B cell (primary cell): ENCODE results near the gene PCTP. TPM values are rescaled to one million over a fixed set of nuclear protein-coding genes. Genes with fewer than 3 reads are reported as not detected.

Experiments used
- ATAC-seq: fragments of 200-7000 bp; cut with Tn5 transposase; one replicate; pipeline ENCODE4 v1.10.0; 2021; ENCODE audit warnings: low read depth, mild to moderate bottlenecking, moderate number of reproducible peaks, moderate library complexity
- CTCF ChIA-PET: fragments of 350-600 bp; sonication (Branson Sonifier 250); formaldehyde crosslinking; loops from one replicate; lab custom pipeline; 2021; ENCODE audit warnings: antibody characterized with exemption, inconsistent platforms; lab: Charles Lee
- POLR2A ChIA-PET: fragments of 350-600 bp; sonication (Branson Sonifier 250); formaldehyde crosslinking; loops from one replicate; lab custom pipeline; 2021; ENCODE audit warnings: antibody characterized with exemption; lab: Charles Lee
- DNase-seq: peaks from one replicate; pipeline ENCODE4 v3.0.0; 2013
- H2AFZ ChIP-seq: 2 replicates; pipeline ENCODE4 v1.6.1; 2012; ENCODE audit warnings: mild to moderate bottlenecking, low read depth, low read length; ENCODE audit not compliant: insufficient read depth, poor library complexity, severe bottlenecking
- H3K27ac ChIP-seq, 2 donors: 1 replicate in 1 of 2; 2 replicates in 1 of 2; pipeline ENCODE4 v1.5.1; 2012 to 2013; ENCODE audit warnings: low read length in 2 of 2, mild to moderate bottlenecking in 2 of 2, moderate library complexity in 1 of 2
- H3K27me3 ChIP-seq, 4 experiments: fragments of 200-600 bp in 1 of 4; sonication (generic) in 1 of 4; replicated peaks in 1 of 4; 1 replicate in 2 of 4; 2 replicates in 2 of 4; pipeline versions ENCODE4 v1.6.1 to v1.7.0; 2013 to 2016; ENCODE audit warnings: low read length in 3 of 4, mild to moderate bottlenecking in 2 of 4, mixed read lengths in 1 of 4, moderate library complexity in 1 of 4; ENCODE audit not compliant: insufficient read depth in 4 of 4, control insufficient read depth in 3 of 4; ENCODE audit errors: control extremely low read depth in 1 of 4
- H3K36me3 ChIP-seq, 2 experiments: replicated peaks in 1 of 2; 1 replicate in 1 of 2; 2 replicates in 1 of 2; pipeline versions ENCODE4 v1.6.1 to v1.7.1; 2013; ENCODE audit warnings: low read length in 1 of 2; ENCODE audit not compliant: insufficient read depth in 2 of 2, control insufficient read depth in 1 of 2; ENCODE audit errors: control extremely low read depth in 1 of 2, extremely low read depth in 1 of 2
- H3K4me1 ChIP-seq, 2 donors: fragments of 200-600 bp in 1 of 2; sonication (generic) in 1 of 2; 1 replicate in 1 of 2; 2 replicates in 1 of 2; pipeline versions ENCODE4 v1.5.1 to v1.6.1; 2013 to 2017; ENCODE audit warnings: low read length in 2 of 2; ENCODE audit not compliant: control insufficient read depth in 2 of 2, insufficient read depth in 2 of 2
- H3K4me2 ChIP-seq: replicated peaks from 2 replicates; pipeline ENCODE3; 2012; ENCODE audit warnings: mild to moderate bottlenecking, low read depth, low read length; ENCODE audit not compliant: poor library complexity, severe bottlenecking
- H3K4me3 ChIP-seq, 5 experiments: fragments of 200-600 bp in 1 of 5; sonication (generic) in 1 of 5; 1 replicate in 3 of 5; 2 replicates in 2 of 5; pipeline versions ENCODE4 v1.5.1 to v1.7.0; 2011 to 2016; ENCODE audit warnings: low read length in 4 of 5, mild to moderate bottlenecking in 4 of 5, low read depth in 2 of 5, control low read depth in 1 of 5, moderate library complexity in 1 of 5; ENCODE audit not compliant: insufficient read depth in 1 of 5; ENCODE audit errors: control extremely low read depth in 1 of 5, extremely low read depth in 1 of 5
- H3K79me2 ChIP-seq: fragments of 200-600 bp; sonication (generic); one replicate; pipeline ENCODE4 v1.6.0; 2016; ENCODE audit warnings: low read length; ENCODE audit not compliant: control insufficient read depth, insufficient read depth
- H3K9ac ChIP-seq: fragments of 200-600 bp; sonication (generic); 2 replicates; pipeline ENCODE4 v1.6.1; 2017; ENCODE audit warnings: mild to moderate bottlenecking, low read length, moderate library complexity
- H3K9me3 ChIP-seq, 3 donors: one replicate each; pipeline versions ENCODE4 v1.6.1 to v1.7.1; 2013; ENCODE audit warnings: low read length in 2 of 3; ENCODE audit not compliant: control insufficient read depth in 2 of 3, insufficient read depth in 1 of 3; ENCODE audit errors: control extremely low read depth in 1 of 3
- H4K20me1 ChIP-seq: 2 replicates; pipeline ENCODE4 v1.6.0; 2012; ENCODE audit warnings: mild to moderate bottlenecking, low read length; ENCODE audit not compliant: insufficient read depth, control insufficient read depth, poor library complexity, severe bottlenecking
- H3K27ac Mint-ChIP-seq: one replicate; pipeline ENCODE4 v1.8.0; 2021; ENCODE audit warnings: mixed read lengths
- H3K27me3 Mint-ChIP-seq: one replicate; pipeline ENCODE4 v1.8.0; 2021; ENCODE audit warnings: mixed read lengths
- H3K4me1 Mint-ChIP-seq: one replicate; pipeline ENCODE4 v1.8.0; 2021; ENCODE audit warnings: mixed read lengths
- H3K4me3 Mint-ChIP-seq: one replicate; pipeline ENCODE4 v1.8.0; 2021; ENCODE audit warnings: mixed read lengths
- H3K9me3 Mint-ChIP-seq: one replicate; pipeline ENCODE4 v1.8.0; 2022; ENCODE audit warnings: mixed read lengths; ENCODE audit not compliant: insufficient read depth
- EZH2 ChIP-seq: IDR thresholded peaks from 2 replicates; pipeline ENCODE4 v1.6.1; 2012; ENCODE audit warnings: borderline replicate concordance, low read depth, mild to moderate bottlenecking, moderate library complexity, low read length; ENCODE audit not compliant: insufficient read depth, poor library complexity, severe bottlenecking
- WGBS: methylation state at CpG from one replicate; pipeline ENCODE4 v1.1.5; 2013; ENCODE audit warnings: missing lambda C conversion rate; ENCODE audit not compliant: insufficient coverage; 5-methylcytosine and 5-hydroxymethylcytosine counted together
- intact Hi-C: fragments of 100-400 bp; cut with micrococcal nuclease; formaldehyde crosslinking; loops from one replicate; pipeline ENCODE4 v1.10.0; 2022
- polyA plus RNA-seq: library from polyadenylated mRNA; depleted of rRNA; stranded (reverse); fragments of >200 nt; gene quantifications from 2 replicates; pipeline ENCODE4 v1.2.3, GENCODE V29; 2012
- total RNA-seq, 2 donors: library from RNA; stranded (reverse); fragments of 120-200 nt in 1 of 2; gene quantifications; 1 replicate in 1 of 2; 2 replicates in 1 of 2; pipeline versions ENCODE4 v1.2.3 to v1.2.4, GENCODE V29; 2013 to 2022
- TF ChIP-seq, protein P1 (sequence below): fragments of 200-600 bp; IDR thresholded peaks from one replicate; pipeline ENCODE4 v1.8.0; 2022; ENCODE audit warnings: antibody characterized with exemption, mild to moderate bottlenecking

PCTP gene
- total and polyA plus RNA-seq, 2 donors (not counting 1 experiment from before 2014, with no cell fraction given): 3.2 to 9.0 TPM

DNA sequence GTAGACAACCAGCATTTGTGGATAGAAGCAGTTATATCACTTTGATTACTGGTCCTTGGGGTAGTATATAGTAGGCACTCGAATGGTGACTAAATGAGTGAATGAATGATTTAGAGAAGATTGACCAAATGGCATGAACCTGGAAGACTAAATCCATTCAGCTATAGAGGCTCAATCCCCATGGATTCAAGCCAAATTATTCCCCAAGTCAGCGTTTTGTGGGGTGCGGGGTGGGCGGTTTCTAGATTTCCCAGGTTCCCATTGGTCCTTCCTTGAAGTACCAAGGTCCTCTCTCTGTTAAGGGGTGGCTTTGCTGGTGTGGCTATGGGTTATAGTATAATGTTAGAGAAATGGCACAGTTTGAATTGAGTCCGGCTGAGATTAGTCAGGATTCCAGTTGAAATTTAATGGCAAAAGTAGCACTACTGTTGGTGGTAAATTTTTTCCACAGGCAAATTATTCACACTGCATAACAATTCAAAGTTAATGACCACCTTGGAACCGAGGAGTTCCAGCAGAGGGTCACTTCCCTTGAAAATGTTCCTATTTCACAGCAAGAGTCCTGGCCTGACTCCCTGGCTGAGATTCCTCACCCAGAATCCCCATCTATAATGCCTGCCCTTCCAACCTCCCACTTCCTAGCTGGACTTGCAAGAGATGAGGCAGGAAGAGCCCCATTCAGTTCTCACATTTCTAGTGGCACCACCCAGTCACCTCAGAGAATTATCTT lies 27.7 kb downstream of the PCTP start:
- Mint-ChIP-seq H3K27ac (no peak overlapping the region), H3K4me1 (no peaks in the 10 kb centered on the region), H3K9me3 (no peaks in the 10 kb centered on the region), H3K4me3 (no peak overlapping the region), H3K27me3 (no peaks in the 10 kb centered on the region)
- Histone ChIP-seq H2AFZ (no peak overlapping the region), H3K27me3 (no peaks in the 10 kb centered on the region), H3K36me3 (peaks cover 0 to 16% of the 10 kb centered on the region in 2 experiments), H3K79me2 (no peaks in the 10 kb centered on the region), H3K9ac (no peak overlapping the region), H3K9me3 (no peaks in the 10 kb centered on the region), H3K4me3 (no peak overlapping the region), H3K4me2 (no peak overlapping the region), H3K27ac (no peak overlapping the region), H3K4me1 (no peaks in the 10 kb centered on the region), H4K20me1 (no peaks in the 10 kb centered on the region)
- WGBS: 100% methylated on average over 2 of the region's 6 CpGs
- TF ChIP-seq, protein P1, sequence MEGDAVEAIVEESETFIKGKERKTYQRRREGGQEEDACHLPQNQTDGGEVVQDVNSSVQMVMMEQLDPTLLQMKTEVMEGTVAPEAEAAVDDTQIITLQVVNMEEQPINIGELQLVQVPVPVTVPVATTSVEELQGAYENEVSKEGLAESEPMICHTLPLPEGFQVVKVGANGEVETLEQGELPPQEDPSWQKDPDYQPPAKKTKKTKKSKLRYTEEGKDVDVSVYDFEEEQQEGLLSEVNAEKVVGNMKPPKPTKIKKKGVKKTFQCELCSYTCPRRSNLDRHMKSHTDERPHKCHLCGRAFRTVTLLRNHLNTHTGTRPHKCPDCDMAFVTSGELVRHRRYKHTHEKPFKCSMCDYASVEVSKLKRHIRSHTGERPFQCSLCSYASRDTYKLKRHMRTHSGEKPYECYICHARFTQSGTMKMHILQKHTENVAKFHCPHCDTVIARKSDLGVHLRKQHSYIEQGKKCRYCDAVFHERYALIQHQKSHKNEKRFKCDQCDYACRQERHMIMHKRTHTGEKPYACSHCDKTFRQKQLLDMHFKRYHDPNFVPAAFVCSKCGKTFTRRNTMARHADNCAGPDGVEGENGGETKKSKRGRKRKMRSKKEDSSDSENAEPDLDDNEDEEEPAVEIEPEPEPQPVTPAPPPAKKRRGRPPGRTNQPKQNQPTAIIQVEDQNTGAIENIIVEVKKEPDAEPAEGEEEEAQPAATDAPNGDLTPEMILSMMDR: no peak
- TF ChIP-seq EZH2: no peak
- no peak for ATAC-seq
- intact Hi-C loops: no loop called here
- ChIA-PET POLR2A (no interaction called here), CTCF (no interaction called here)
- no peak for DNase-seq

DNA sequence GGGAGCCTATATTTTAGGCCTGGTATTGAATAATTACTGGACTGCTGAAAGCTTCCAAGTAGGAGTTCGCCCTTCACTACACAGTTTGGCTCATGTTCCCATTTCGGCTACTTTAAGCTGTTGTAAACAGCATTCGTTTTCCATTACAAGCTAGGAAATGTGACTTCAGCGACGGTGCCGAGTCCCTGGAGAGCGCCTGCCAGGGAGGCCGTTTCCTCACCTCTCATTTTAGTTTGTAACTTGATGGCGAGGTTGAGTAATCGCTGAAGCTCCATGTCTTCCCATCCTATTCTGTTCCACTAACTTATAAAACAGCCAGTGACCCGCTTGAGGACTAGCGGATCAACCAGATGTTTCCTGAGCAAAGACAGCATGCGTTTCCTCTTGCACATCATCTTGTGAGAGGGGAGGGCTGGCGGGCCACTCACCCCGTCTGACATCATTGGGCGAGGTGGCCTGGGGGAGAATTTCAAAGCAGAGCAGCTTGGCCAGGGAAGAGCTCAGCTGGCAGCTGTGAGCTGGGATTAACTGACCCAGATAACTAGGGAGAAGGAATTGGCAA lies 32.9 kb downstream of the PCTP start:
- no peak overlapping the region for H3K27ac Mint-ChIP-seq

More for the DNA sequence above, 32.9 kb downstream of the PCTP start:
- TF ChIP-seq EZH2: no peak
- TF ChIP-seq, protein P1: no peak
- H3K27me3 Mint-ChIP-seq: peaks cover 8% of the 10 kb centered on the region
- CTCF ChIA-PET: no interaction called here
- Histone ChIP-seq H3K27ac (no peak overlapping the region), H3K27me3 (no peaks in the 10 kb centered on the region), H3K79me2 (no peaks in the 10 kb centered on the region), H4K20me1 (no peaks in the 10 kb centered on the region), H3K4me2 (no peak overlapping the region), H3K4me1 (no peaks in the 10 kb centered on the region), H3K36me3 (no peaks in the 10 kb centered on the region), H3K9me3 (no peaks in the 10 kb centered on the region), H3K9ac (no peak overlapping the region), H3K4me3 (no peak overlapping the region), H2AFZ (no peak overlapping the region)
- intact Hi-C loops: no loop called here
- ATAC-seq (no peak), DNase-seq (no peak)
- H3K9me3 Mint-ChIP-seq: no peaks in the 10 kb centered on the region
- H3K4me3 Mint-ChIP-seq: no peak overlapping the region
- WGBS: 70% methylated on average over 12 of the region's 16 CpGs
- POLR2A ChIA-PET: no interaction called here
- no peaks in the 10 kb centered on the region for H3K4me1 Mint-ChIP-seq
